Coronary artery (tissue), 2 donors: ENCODE measurements around the gene NR1H4.
"Not testable (repeated sequence)": the region's sequence is repeated elsewhere in the genome, so short reads cannot be mapped to it uniquely, and the experiment has no call there.

Experiments
- DNase-seq: peaks from one replicate; pipeline ENCODE4 v3.0.0-alpha.2; 2017; ENCODE audit warnings: low spot score
- H3K27ac ChIP-seq, 2 donors: fragments of 200-600 bp; sonication (generic); one replicate each; pipeline ENCODE4 v1.5.1; 2016 to 2019
- H3K4me3 ChIP-seq: fragments of 200-600 bp; sonication (generic); 2 replicates; pipeline ENCODE4 v1.5.1; 2016; ENCODE audit warnings: mild to moderate bottlenecking, moderate library complexity
- TF ChIP-seq, protein P1 (sequence below): fragments of 200-600 bp; sonication (generic); IDR thresholded peaks from one replicate; pipeline ENCODE4 v1.5.1; 2019; ENCODE audit warnings: antibody characterized with exemption

Gene NR1H4

DNA sequence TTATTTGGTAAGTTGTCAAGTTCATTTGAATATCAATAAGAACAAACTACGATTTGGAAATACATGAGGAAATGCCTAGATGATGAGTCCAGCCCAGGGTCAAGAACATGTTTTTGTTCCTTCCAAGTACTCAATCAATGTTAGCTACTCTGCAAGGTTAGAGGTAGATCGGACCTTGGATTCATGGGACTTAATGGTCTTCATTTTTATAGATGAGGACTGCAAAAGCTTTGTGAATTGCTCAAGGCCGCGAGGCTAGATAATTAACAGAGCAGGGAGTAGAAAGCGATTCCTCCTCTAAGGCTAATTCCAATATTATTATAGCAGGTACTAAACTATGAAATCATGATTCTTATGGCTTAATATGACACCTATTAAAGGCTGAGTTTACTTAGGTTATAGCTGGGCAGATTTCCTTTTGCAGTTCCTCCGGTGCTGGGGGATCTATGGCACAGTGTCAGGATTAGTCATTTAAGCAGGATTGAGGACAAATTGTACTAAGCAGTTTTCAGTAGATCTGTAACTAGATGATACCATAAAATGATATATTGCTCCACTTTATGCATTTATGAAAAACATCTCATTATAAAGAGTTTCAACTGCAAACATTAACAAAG, 19.8 kb downstream of the NR1H4 start:
- TF ChIP-seq, protein P1, sequence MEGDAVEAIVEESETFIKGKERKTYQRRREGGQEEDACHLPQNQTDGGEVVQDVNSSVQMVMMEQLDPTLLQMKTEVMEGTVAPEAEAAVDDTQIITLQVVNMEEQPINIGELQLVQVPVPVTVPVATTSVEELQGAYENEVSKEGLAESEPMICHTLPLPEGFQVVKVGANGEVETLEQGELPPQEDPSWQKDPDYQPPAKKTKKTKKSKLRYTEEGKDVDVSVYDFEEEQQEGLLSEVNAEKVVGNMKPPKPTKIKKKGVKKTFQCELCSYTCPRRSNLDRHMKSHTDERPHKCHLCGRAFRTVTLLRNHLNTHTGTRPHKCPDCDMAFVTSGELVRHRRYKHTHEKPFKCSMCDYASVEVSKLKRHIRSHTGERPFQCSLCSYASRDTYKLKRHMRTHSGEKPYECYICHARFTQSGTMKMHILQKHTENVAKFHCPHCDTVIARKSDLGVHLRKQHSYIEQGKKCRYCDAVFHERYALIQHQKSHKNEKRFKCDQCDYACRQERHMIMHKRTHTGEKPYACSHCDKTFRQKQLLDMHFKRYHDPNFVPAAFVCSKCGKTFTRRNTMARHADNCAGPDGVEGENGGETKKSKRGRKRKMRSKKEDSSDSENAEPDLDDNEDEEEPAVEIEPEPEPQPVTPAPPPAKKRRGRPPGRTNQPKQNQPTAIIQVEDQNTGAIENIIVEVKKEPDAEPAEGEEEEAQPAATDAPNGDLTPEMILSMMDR, result no peak
- Histone ChIP-seq H3K4me3 (no peak overlapping the region), H3K27ac (no peak overlapping the region)
- no peak for DNase-seq

DNA sequence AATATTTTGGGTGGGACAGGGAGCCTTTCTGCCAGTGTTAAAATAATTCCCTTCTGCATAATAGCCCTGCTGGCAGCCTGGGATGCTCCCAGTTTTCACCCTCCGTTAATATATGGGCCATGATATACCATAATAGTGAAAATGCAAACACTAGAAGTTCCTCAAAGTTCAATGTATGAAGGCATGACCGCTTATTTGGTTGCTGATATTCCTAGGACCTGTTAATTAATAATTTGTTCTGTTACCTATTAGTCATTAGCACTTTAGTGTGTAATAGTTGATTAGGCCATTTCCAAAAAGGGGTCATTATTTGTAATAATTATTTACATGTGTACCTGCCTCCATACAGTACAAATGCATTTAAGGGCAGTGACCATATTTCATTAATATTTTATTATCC, 20.4 kb downstream of the NR1H4 start:
- TF ChIP-seq, protein P1, result no peak
- Histone ChIP-seq H3K4me3 (no peak overlapping the region), H3K27ac (no peak overlapping the region)
- no peak for DNase-seq

DNA sequence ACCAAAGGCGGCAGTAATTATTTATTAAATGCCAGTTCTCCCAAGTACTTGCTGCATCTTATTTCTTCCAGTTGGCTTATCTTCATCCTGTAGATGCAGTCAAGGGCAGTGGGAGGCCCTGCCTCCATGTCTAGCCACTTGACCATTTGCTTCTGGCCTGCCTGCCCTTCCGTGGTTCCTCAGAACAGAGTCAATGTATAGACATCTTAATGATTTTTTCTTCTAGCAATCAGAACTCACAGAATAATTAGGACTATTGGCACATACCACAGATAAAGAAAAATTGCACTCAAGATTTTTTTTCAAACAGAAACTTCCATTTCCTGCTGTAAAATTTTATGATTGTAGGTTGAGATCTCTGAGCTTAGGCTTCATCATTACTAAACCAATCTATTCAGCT, 20.9 kb downstream of the NR1H4 start:
- H3K27ac ChIP-seq, result no peak overlapping the region
- H3K4me3 ChIP-seq, result no peak overlapping the region
- TF ChIP-seq, protein P1, result no peak
- DNase-seq, result no peak

DNA sequence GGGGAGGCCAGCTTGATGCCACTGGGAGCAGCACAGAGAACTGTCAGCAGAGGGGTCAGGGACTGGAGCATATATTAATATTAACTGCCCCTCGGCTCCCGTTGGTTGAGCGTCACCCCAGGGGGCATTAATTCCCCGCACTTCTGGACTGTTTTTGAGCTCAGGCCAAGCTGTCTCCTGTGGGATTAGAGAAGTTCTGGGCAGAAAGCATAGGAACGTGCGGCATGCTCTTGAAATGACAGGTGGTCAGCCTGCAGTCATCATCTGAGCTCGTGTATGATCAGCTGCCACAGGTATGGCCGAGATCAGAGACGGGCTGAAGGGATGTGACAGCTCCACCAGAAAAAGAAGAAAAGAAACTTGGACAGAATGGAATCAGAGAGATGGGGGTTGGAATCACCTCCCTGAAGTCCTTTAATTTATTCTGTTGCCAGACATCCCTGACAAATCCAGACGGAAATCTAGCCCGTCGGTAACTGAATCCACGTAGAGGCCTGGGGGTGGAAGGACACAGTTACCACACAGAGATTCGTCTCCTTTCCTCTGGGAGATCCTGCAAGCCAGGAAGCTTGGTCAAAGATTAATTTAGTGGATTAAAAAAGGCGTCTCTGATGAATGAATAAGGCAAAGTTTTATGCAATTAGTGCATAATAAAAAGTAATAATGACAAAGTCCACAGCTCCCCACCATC, 23.6 kb downstream of the NR1H4 start:
- no peak for DNase-seq
- H3K27ac ChIP-seq, result no peak overlapping the region
- H3K4me3 ChIP-seq, result no peak overlapping the region
- TF ChIP-seq, protein P1, result no peak

DNA sequence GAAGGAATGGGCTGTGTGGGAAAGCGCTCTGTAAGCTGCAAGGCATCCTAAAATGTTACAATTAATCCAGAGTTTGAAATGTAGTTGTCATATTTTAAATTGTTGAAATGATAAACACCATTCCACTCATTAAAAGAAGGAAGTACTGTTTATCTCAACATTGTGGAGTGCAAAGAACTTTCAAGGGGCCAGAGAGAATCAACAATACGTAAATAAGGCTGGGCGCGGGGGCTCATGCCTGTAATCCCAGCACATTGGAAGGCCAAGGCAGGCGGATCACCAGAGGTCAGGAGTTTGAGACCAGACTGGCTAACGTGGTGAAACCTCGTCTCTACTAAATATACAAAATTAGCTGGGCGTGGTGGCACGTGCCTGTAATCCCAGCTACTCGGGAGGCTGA, 24.5 kb downstream of the NR1H4 start:
- Histone ChIP-seq H3K4me3 (no peak overlapping the region), H3K27ac (no peak overlapping the region)
- DNase-seq, result no peak
- TF ChIP-seq, protein P1, result no peak

DNA sequence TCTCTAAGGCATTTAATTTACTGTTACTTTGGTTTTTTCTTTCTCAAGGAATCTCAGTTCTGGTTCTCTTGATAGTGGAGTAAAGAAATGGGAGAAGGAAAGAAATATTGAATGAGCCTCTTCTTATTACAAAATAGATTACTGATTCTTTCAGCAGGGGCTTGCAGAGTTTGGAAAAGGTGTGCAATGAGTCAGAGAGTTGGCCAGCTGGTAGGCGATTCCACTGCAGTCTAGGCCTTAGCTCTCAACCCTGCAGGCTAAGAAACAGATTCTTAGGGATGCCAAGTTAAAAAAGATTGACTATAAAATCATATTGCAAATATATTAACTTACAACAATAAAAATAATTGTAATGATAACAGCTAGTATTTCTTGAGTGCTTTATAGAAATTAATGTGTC, 25.8 kb downstream of the NR1H4 start:
- TF ChIP-seq, protein P1, result no peak
- no peak for DNase-seq
- H3K27ac ChIP-seq, result no peak overlapping the region
- no peak overlapping the region for H3K4me3 ChIP-seq

DNA sequence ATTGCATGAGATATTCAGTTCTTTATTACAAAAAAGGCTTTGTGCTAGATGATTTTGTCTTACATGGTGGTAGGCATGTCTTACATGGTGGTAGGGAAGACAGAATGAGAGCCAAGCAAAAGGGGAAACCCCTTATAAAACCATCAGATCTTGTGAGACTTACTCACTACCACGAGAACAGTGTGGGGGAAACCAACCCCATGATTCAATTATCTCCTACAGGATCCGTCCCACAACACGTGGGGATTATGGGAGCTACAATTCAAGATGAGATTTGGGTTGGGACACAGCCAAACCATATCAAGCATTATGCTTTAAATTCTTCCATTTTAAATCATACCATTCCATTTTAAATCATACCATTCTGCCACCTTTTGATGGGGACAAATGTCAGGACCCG, 29.1 kb downstream of the NR1H4 start:
- H3K27ac ChIP-seq, H3K4me3 ChIP-seq, DNase-seq: not testable (repeated sequence)
